GM18526 (cell line): ENCODE results near the gene CDC42SE2.

Source experiments
- POLR2A ChIP-seq: IDR thresholded peaks from 3 replicates; pipeline ENCODE4 v1.6.1; 2011; ENCODE audit not compliant: insufficient read length; ENCODE audit errors: extremely low read depth

The CDC42SE2 gene

GRCh38 chr5:131266370-131267060, 2.7 kb downstream of the CDC42SE2 start:
- TF ChIP-seq POLR2A, result no peak

DNA sequence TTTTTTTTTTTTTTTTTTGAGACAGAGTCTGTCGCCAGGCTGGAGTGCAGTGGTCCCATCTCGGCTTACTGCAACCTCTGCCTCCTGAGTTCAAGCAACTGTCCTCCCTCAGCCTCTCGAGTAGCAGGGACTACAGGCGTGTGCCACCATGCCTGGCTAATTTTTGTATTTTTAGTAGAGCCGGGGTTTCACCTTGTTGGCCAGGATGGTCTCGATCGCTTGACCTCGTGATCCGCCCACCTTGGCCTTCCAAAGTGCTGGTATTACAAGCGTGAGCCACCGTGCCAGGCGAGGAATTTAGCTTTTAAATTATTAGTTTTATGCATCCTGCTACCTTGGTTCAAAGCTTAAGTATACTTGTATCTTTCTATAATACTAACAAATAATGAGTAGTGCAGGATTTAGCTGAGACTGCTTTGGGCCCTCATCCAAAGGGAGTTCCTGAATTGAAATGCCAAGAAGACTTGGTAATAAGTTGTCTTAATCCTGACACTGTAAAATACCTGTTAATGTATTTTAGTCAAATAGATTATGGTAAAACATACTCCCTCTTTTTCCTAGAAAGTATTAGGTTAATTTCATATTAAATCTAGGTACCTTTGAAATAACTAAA, 5.0 kb downstream of the CDC42SE2 start:
- TF ChIP-seq POLR2A, result no peak

GRCh38 chr5:131270809-131271208, 7.0 kb downstream of the CDC42SE2 start:
- TF ChIP-seq POLR2A, result no peak

GRCh38 chr5:131272307-131272706, 8.5 kb downstream of the CDC42SE2 start:
- no peak for TF ChIP-seq POLR2A

DNA sequence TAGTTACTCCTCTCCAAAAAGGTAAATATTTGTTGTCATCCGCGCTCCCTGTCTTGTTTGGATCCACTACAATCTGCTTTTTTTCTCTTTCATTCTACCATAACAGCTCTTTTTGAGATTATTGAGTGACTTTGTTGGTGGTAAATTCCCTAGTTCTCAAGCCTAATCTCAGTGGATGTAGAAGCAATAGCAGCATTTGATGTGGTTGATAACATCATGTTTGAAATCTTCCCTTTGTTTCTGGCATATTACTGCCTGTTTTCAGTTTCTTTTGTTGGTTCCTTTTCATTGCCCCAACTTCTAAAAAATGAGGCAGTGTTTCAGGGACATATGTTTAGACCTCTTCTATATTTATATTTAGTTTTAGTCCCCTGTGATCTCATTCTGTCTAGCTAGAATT, 8.9 kb downstream of the CDC42SE2 start:
- no peak for TF ChIP-seq POLR2A

- TF ChIP-seq POLR2A, result no peak
Observed at GRCh38 chr5:131274326-131275063, 10.6 kb downstream of the CDC42SE2 start.

GRCh38 chr5:131276072-131276471, 12.2 kb downstream of the CDC42SE2 start:
- no peak for TF ChIP-seq POLR2A

GRCh38 chr5:131277447-131277846, 13.6 kb downstream of the CDC42SE2 start:
- no peak for TF ChIP-seq POLR2A

DNA sequence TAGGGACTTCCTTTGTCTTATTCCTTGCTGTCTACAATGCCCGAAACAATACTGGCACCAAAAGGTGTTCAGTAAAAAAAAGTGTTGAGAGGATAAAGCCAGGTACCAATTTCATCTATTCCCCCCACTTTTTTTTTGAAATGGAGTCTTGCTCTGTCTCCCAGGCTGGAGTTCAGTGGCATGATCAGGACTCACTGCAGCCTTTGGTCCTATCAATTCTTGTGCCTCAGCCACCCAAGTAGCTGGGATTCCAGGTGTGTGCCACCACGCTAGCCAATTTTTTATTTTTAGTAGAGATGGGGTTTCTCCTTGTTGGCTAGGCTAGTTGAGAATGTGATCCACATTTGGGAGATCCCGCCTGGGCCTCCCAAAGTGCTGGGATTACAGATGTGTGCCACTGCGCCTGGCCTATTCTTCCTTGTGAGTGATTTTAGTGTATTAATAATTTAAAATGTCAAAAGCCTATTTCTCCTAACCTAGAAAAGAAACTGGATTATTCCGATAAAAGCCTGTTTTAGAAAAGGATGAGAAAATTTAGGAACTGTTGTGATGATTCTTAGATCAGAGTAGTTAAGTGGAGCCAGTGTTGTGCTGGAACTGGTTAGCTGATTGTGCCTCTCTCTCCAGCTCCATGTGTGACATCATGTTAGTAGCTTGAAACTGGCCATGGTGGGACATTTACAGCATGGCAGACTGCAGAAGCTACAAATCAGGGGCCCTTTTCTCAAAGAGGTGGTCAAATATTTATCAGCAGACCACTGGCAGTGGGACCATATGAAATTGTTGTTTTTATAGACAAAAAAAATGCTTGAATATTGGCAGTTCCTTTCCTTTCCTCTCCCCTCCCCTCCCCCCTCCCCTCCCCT, 14.3 kb downstream of the CDC42SE2 start:
- TF ChIP-seq POLR2A, result no peak

DNA sequence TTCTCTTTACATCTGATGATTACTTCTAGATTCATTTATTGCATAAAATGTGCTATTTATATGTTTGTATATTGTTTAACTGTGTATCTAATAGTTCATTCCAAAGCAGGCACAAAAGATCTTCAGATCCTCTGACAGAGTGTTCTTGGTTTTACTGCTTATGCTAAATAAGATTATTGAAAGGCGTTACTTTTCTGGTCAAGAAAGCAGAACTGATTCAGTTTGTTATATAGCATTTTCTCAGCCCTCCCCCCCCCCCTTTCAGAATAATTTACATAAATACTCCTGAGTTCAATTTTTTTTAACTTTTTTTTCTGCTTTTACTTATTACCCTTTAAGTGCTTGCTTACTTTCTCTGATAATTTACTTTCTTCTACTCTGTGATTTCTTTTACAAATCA, 15.4 kb downstream of the CDC42SE2 start:
- no peak for TF ChIP-seq POLR2A

DNA sequence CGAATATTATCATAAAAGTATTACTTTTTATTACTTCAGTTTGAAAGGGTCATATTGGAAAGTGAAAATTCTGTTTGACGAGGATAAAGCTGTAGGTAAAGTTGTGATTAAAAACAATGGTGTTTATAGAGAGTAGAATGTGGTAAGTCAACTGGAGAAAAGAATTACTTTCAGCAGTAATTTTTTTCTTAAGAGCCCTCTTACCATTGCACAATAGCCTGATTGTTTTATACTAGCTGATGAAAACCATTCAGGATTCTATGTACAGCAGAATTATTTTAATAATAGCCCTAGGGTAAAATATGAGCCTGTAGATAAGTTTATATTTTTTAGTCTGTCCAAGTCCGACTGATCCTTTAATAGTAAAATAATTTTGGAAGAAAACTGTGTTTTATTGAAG, 16.6 kb downstream of the CDC42SE2 start:
- no peak for TF ChIP-seq POLR2A

- TF ChIP-seq POLR2A, result no peak
Observed at GRCh38 chr5:131281133-131281867, 17.4 kb downstream of the CDC42SE2 start.

- TF ChIP-seq POLR2A, result no peak
Observed at GRCh38 chr5:131281868-131282234, 18.0 kb downstream of the CDC42SE2 start.

- TF ChIP-seq POLR2A, result no peak
Observed at GRCh38 chr5:131282235-131282634, 18.4 kb downstream of the CDC42SE2 start.
